Embryonic facial prominence (tissue), 1 donor: ENCODE data around the gene CDC25C.
"Not testable (repeated sequence)": the region's sequence is repeated elsewhere in the genome, so short reads cannot be mapped to it uniquely, and the experiment has no call there.

Source experiments
- DNase-seq: peaks from one replicate; pipeline ENCODE4 v3.0.0-alpha.2; 2016; ENCODE audit errors: extremely low spot score

Gene CDC25C

GRCh38 chr5:138346889-138347288, 15.3 kb upstream of the CDC25C start:
- DNase-seq = no peak

GRCh38 chr5:138344887-138345622, 13.5 kb upstream of the CDC25C start:
- DNase-seq = no peak

- DNase-seq = no peak
Measured at GRCh38 chr5:138340008-138340407, 8.4 kb upstream of the CDC25C start.

GRCh38 chr5:138339464-138339863, 7.9 kb upstream of the CDC25C start:
- DNase-seq = no peak

- peak; percentile 44 for DNase-seq
Measured at GRCh38 chr5:138339091-138339456, 7.5 kb upstream of the CDC25C start.

- no peak for DNase-seq
Measured at GRCh38 chr5:138338411-138339090, 6.9 kb upstream of the CDC25C start.

GRCh38 chr5:138337685-138338410, 6.2 kb upstream of the CDC25C start, which contains the start of gene FAM53C:
Gene FAM53C, plus strand, starts transcription at chr5:138338266. Its CDS starts 3,070 bp downstream, at chr5:138341336.
- DNase-seq = peak; percentile 84

GRCh38 chr5:138336952-138337684, 5.5 kb upstream of the CDC25C start:
- DNase-seq = peak; percentile 88

GRCh38 chr5:138334867-138335447, 3.4 kb upstream of the CDC25C start:
- no peak for DNase-seq

- DNase-seq = no peak
Measured at GRCh38 chr5:138330813-138331448, 673 bp downstream of the CDC25C start.

- DNase-seq = not testable (repeated sequence)
Measured at GRCh38 chr5:138318211-138318610, 13.4 kb downstream of the CDC25C start.

- no peak for DNase-seq
Measured at GRCh38 chr5:138316355-138316754, 15.2 kb downstream of the CDC25C start.

GRCh38 chr5:138315751-138316278, 15.8 kb downstream of the CDC25C start:
- no peak for DNase-seq

- no peak for DNase-seq
Measured at GRCh38 chr5:138305797-138306196, 25.8 kb downstream of the CDC25C start.

GRCh38 chr5:138303372-138303771, 28.2 kb downstream of the CDC25C start:
- no peak for DNase-seq

GRCh38 chr5:138289296-138289695, 42.3 kb downstream of the CDC25C start:
- DNase-seq = no peak

- DNase-seq = no peak
Measured at GRCh38 chr5:138287246-138287645, 44.4 kb downstream of the CDC25C start.

GRCh38 chr5:138282920-138283742, 48.5 kb downstream of the CDC25C start:
- peak; percentile 23 for DNase-seq

GRCh38 chr5:138280915-138281314, 50.7 kb downstream of the CDC25C start:
- DNase-seq = no peak
